RWPE2 (cell line): ENCODE results near the gene DPYSL4.

ENCODE experiments used
- ATAC-seq: fragments of 200-7000 bp; cut with Tn5 transposase; 3 replicates; pipeline ENCODE4 v1.9.1; 2021; ENCODE audit warnings: low read depth
- DNase-seq: peaks from one replicate; pipeline ENCODE4 v3.0.0-alpha.2; 2020; ENCODE audit warnings: low spot score
- H3K27ac ChIP-seq: fragments of 450-650 bp; 2 replicates; pipeline ENCODE4 v1.5.1; 2017; ENCODE audit warnings: mild to moderate bottlenecking; ENCODE audit not compliant: poor library complexity, severe bottlenecking
- H3K27me3 ChIP-seq: fragments of 250-450 bp; sonication (Bioruptor Pico); 2 replicates; pipeline ENCODE4 v1.5.1; 2021; ENCODE audit warnings: mild to moderate bottlenecking, moderate library complexity; ENCODE audit not compliant: insufficient read depth, poor library complexity, severe bottlenecking
- H3K36me3 ChIP-seq: fragments of 250-450 bp; sonication (Bioruptor Pico); 2 replicates; pipeline ENCODE4 v1.5.1; 2020; ENCODE audit warnings: low read depth, mild to moderate bottlenecking, moderate library complexity
- H3K4me1 ChIP-seq: fragments of 250-450 bp; sonication (Bioruptor Pico); 2 replicates; pipeline ENCODE4 v1.5.1; 2021; ENCODE audit warnings: mild to moderate bottlenecking, moderate library complexity; ENCODE audit not compliant: insufficient read depth, poor library complexity, severe bottlenecking
- H3K4me3 ChIP-seq: fragments of 250-450 bp; sonication (Bioruptor Pico); 2 replicates; pipeline ENCODE4 v1.5.1; 2021; ENCODE audit warnings: mild to moderate bottlenecking, moderate library complexity; ENCODE audit not compliant: severe bottlenecking
- H3K9me3 ChIP-seq: fragments of 250-450 bp; sonication (Bioruptor Pico); 2 replicates; pipeline ENCODE4 v1.5.1; 2021; ENCODE audit warnings: mild to moderate bottlenecking, moderate library complexity; ENCODE audit not compliant: severe bottlenecking
- CTCF ChIP-seq: fragments of 450-650 bp; IDR thresholded peaks from one replicate; pipeline ENCODE4 v1.5.1; 2017; ENCODE audit warnings: mild to moderate bottlenecking, moderate library complexity; ENCODE audit not compliant: poor library complexity, severe bottlenecking

DPYSL4 gene

GRCh38 chr10:132195366-132196075, 8.8 kb downstream of the DPYSL4 start:
- H3K27me3 ChIP-seq = no peaks in the 10 kb centered on the region
- no peaks in the 10 kb centered on the region for H3K9me3 ChIP-seq
- H3K27ac ChIP-seq = no peak overlapping the region
- no peaks in the 10 kb centered on the region for H3K36me3 ChIP-seq
- H3K4me1 ChIP-seq = no peaks in the 10 kb centered on the region
- DNase-seq (no peak), ATAC-seq (no peak)
- TF ChIP-seq CTCF = no peak
- no peak overlapping the region for H3K4me3 ChIP-seq

GRCh38 chr10:132196178-132197113, 9.7 kb downstream of the DPYSL4 start:
- DNase-seq (peak; percentile 52), ATAC-seq (no peak)
- H3K36me3 ChIP-seq = no peaks in the 10 kb centered on the region
- H3K4me3 ChIP-seq = no peak overlapping the region
- no peaks in the 10 kb centered on the region for H3K9me3 ChIP-seq
- no peaks in the 10 kb centered on the region for H3K4me1 ChIP-seq
- no peaks in the 10 kb centered on the region for H3K27me3 ChIP-seq
- no peak overlapping the region for H3K27ac ChIP-seq
- TF ChIP-seq CTCF = no peak

GRCh38 chr10:132197271-132198067, 10.7 kb downstream of the DPYSL4 start:
- Histone ChIP-seq H3K27ac (no peak overlapping the region), H3K4me1 (no peaks in the 10 kb centered on the region), H3K36me3 (no peaks in the 10 kb centered on the region), H3K4me3 (no peak overlapping the region), H3K27me3 (no peaks in the 10 kb centered on the region), H3K9me3 (no peaks in the 10 kb centered on the region)
- no peak for TF ChIP-seq CTCF
- ATAC-seq = no peak
- DNase-seq = peak; percentile 44

GRCh38 chr10:132198068-132198370, 11.3 kb downstream of the DPYSL4 start:
- DNase-seq = no peak
- H3K27ac ChIP-seq = no peak overlapping the region
- H3K4me1 ChIP-seq = no peaks in the 10 kb centered on the region
- no peaks in the 10 kb centered on the region for H3K27me3 ChIP-seq
- no peak overlapping the region for H3K4me3 ChIP-seq
- no peaks in the 10 kb centered on the region for H3K36me3 ChIP-seq
- H3K9me3 ChIP-seq = no peaks in the 10 kb centered on the region
- no peak for TF ChIP-seq CTCF
- ATAC-seq = no peak
